GM12891 (cell line): Measurements from ENCODE around the gene POC1A.

Source experiments
- POLR2A ChIP-seq: IDR thresholded peaks from 2 replicates; pipeline ENCODE4 v1.6.1; 2011; ENCODE audit warnings: low read depth, low read length, control low read depth
- POLR2AphosphoS5 ChIP-seq: IDR thresholded peaks from 2 replicates; pipeline ENCODE4 v1.6.1; 2011; ENCODE audit warnings: low read depth, low read length, control low read depth
- TAF1 ChIP-seq: IDR thresholded peaks from 2 replicates; pipeline ENCODE4 v1.6.1; 2011; ENCODE audit warnings: low read depth, low read length, control low read depth

- no peak for TF ChIP-seq POLR2A
- no peak for TF ChIP-seq POLR2AphosphoS5
- TF ChIP-seq TAF1: no peak
These were observed 18.9 kb upstream of the POC1A start for GRCh38 chr3:52173101-52173500.
